ENCODE data around the gene BGLAP. TPM values are rescaled to one million over a fixed set of nuclear protein-coding genes. Genes with fewer than 3 reads are reported as not detected.

BGLAP gene
- total RNA-seq, 1 donor from 2014 or later: 1.2 TPM

DNA sequence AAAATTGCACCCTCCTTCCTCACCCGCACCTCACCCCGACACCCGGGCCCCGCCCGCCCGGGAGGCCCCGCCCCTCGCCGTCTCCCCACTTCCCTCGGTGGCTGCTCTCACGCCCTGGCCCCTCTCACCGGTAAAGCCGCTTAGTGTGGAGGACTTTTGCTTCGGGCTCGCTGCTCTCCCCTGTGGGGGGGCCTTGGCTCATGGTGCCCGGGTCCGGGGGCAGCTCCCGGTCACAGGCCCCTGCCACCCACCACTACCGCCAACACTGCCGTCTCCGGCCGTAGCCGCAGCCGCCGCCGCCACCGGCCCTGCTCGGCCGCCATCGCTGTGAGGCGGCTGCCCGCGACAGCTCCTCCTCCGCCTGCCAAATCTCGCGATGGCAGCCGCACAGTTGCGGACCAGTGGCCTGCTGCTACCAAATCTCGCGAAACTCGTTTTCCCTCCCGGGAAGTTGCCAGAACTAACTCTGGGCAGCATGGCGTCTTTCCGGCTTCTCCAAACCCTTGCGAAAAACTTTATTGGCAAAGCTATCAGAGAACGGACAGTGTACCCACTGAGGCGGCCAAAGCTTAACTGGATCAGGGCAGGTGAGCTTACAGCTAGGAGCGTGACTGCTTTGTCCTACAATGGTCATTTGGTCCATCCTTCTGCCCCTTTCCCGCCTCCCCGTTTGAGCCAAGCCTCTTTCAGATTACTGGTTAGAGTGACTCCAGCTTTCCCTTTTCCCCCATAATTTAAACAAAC is 40.7 kb downstream of the BGLAP start, which contains the start of gene SMG5:
SMG5 (minus strand) TSS at position 347 of the 744 bp plus-strand sequence; CDS start at position 202, 145 bp downstream.
- peaks cover 3% of the 10 kb centered on the region for H3K27me3 Mint-ChIP-seq (ENCODE audit: unreplicated experiment)
- TF ChIP-seq, protein P1, sequence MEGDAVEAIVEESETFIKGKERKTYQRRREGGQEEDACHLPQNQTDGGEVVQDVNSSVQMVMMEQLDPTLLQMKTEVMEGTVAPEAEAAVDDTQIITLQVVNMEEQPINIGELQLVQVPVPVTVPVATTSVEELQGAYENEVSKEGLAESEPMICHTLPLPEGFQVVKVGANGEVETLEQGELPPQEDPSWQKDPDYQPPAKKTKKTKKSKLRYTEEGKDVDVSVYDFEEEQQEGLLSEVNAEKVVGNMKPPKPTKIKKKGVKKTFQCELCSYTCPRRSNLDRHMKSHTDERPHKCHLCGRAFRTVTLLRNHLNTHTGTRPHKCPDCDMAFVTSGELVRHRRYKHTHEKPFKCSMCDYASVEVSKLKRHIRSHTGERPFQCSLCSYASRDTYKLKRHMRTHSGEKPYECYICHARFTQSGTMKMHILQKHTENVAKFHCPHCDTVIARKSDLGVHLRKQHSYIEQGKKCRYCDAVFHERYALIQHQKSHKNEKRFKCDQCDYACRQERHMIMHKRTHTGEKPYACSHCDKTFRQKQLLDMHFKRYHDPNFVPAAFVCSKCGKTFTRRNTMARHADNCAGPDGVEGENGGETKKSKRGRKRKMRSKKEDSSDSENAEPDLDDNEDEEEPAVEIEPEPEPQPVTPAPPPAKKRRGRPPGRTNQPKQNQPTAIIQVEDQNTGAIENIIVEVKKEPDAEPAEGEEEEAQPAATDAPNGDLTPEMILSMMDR (IDR thresholded peaks at IDR 0.05; ENCODE audit: unreplicated experiment): no peak
- peaks cover 12% of the 10 kb centered on the region for H3K36me3 Mint-ChIP-seq (ENCODE audit: low read depth, unreplicated experiment)
- H3K4me1 Mint-ChIP-seq (ENCODE audit: unreplicated experiment): peaks cover 21% of the 10 kb centered on the region
- peak; percentile 95 for DNase-seq (ENCODE audit: low spot score)
- no peaks in the 10 kb centered on the region for H3K9me3 Mint-ChIP-seq (ENCODE audit: unreplicated experiment)
- peak within 1 kb of the TSS; percentile 92 for H3K27ac Mint-ChIP-seq (ENCODE audit: unreplicated experiment)
- peak within 1 kb of the TSS; percentile 99 for H3K4me3 Mint-ChIP-seq (ENCODE audit: unreplicated experiment)

- TF ChIP-seq, protein P1 (IDR thresholded peaks at IDR 0.05; ENCODE audit: unreplicated experiment): no peak
- H3K9me3 Mint-ChIP-seq (ENCODE audit: unreplicated experiment): no peaks in the 10 kb centered on the region
- peaks cover 5% of the 10 kb centered on the region for H3K36me3 Mint-ChIP-seq (ENCODE audit: low read depth, unreplicated experiment)
- peak overlapping the region; percentile 99 for H3K4me3 Mint-ChIP-seq (ENCODE audit: unreplicated experiment)
- peak overlapping the region; percentile 64 for H3K27ac Mint-ChIP-seq (ENCODE audit: unreplicated experiment)
- H3K4me1 Mint-ChIP-seq (ENCODE audit: unreplicated experiment): peaks cover 21% of the 10 kb centered on the region
- peaks cover 3% of the 10 kb centered on the region for H3K27me3 Mint-ChIP-seq (ENCODE audit: unreplicated experiment)
- DNase-seq (ENCODE audit: low spot score): no peak
Observed at GRCh38 chr1:156283521-156283920, 41.5 kb downstream of the BGLAP start.

DNA sequence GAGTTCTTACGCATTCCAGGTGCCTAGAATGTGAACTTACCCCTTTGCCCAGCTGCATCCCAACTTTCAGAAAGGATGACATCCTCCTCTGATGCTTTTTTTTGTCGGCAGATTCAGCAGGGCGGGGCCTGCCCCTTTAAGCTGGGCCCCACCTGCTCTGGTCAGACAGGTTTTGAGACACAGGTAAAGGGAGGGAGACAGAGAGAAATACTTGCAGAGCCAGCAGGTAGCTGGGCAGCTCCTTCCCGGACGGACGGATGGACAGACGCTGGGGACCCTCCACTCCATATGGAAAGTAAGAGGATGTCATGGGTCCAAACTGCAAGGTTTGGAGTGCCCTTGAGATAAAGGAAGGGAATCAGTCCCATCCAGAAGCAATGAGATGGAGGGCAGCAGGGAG is 42.1 kb downstream of the BGLAP start, which contains the start of gene TMEM79:
TMEM79 (plus strand) TSS at position 214 of the 400 bp plus-strand sequence. CDS start 902 bp downstream, outside the sequence.
- no peak for DNase-seq (ENCODE audit: low spot score)
- Mint-ChIP-seq H3K27me3 (ENCODE audit: unreplicated experiment) (peaks cover 3% of the 10 kb centered on the region), H3K36me3 (ENCODE audit: low read depth, unreplicated experiment) (peaks cover 5% of the 10 kb centered on the region), H3K27ac (ENCODE audit: unreplicated experiment) (peak within 1 kb of the TSS; percentile 85), H3K9me3 (ENCODE audit: unreplicated experiment) (no peaks in the 10 kb centered on the region), H3K4me1 (ENCODE audit: unreplicated experiment) (peaks cover 21% of the 10 kb centered on the region), H3K4me3 (ENCODE audit: unreplicated experiment) (peak within 1 kb of the TSS; percentile 99)
- TF ChIP-seq, protein P1 (IDR thresholded peaks at IDR 0.05; ENCODE audit: unreplicated experiment): no peak

DNA sequence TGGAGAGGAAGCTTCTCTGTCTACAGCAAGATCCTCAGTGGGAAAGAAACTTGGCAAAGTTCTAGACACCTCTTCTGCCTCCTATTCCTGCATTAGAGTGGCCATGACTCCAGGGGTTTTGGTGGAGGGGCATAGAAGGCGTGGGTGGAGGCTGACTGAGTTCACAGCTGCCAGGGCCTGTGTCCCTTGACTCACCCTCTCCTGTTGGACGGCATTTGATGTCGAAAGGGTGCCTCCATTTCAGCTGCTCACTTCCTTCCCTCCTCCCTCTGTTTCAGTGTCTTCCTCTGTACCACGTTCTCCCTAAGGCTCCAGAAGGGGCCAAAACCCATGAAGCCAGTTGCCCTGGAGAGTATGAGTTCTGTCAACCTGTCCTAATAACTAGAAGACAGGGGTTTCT is 42.8 kb downstream of the BGLAP start:
- no peak for DNase-seq (ENCODE audit: low spot score)
- H3K27ac Mint-ChIP-seq (ENCODE audit: unreplicated experiment): no peak overlapping the region
- TF ChIP-seq, protein P1 (IDR thresholded peaks at IDR 0.05; ENCODE audit: unreplicated experiment): no peak
- no peaks in the 10 kb centered on the region for H3K9me3 Mint-ChIP-seq (ENCODE audit: unreplicated experiment)
- peaks cover 21% of the 10 kb centered on the region for H3K4me1 Mint-ChIP-seq (ENCODE audit: unreplicated experiment)
- peaks cover 3% of the 10 kb centered on the region for H3K27me3 Mint-ChIP-seq (ENCODE audit: unreplicated experiment)
- no peak overlapping the region for H3K4me3 Mint-ChIP-seq (ENCODE audit: unreplicated experiment)
- H3K36me3 Mint-ChIP-seq (ENCODE audit: low read depth, unreplicated experiment): peaks cover 5% of the 10 kb centered on the region

- Mint-ChIP-seq H3K27ac (ENCODE audit: unreplicated experiment) (no peak overlapping the region), H3K36me3 (ENCODE audit: low read depth, unreplicated experiment) (peaks cover 5% of the 10 kb centered on the region), H3K4me3 (ENCODE audit: unreplicated experiment) (no peak overlapping the region), H3K27me3 (ENCODE audit: unreplicated experiment) (peaks cover 3% of the 10 kb centered on the region), H3K9me3 (ENCODE audit: unreplicated experiment) (no peaks in the 10 kb centered on the region), H3K4me1 (ENCODE audit: unreplicated experiment) (peaks cover 21% of the 10 kb centered on the region)
- no peak for DNase-seq (ENCODE audit: low spot score)
- TF ChIP-seq, protein P1 (IDR thresholded peaks at IDR 0.05; ENCODE audit: unreplicated experiment): no peak
Observed at GRCh38 chr1:156285437-156285836, 43.5 kb downstream of the BGLAP start.
